Activated T-helper 9 cell treated with anti-CD3 and anti-CD28 coated beads, Interleukin-2, amount 50 U/mL, for 16 hours (primary cell): Measurements from ENCODE around the gene INO80B.

Source experiments
- DNase-seq: peaks from one replicate; pipeline ENCODE4 v3.0.0-alpha.2; 2020; ENCODE audit warnings: low read depth

The INO80B gene

GRCh38 chr2:74502147-74502719 is 47.3 kb downstream of the INO80B start:
- no peak for DNase-seq

GRCh38 chr2:74502720-74503505 is 48.0 kb downstream of the INO80B start:
- no peak for DNase-seq

DNA sequence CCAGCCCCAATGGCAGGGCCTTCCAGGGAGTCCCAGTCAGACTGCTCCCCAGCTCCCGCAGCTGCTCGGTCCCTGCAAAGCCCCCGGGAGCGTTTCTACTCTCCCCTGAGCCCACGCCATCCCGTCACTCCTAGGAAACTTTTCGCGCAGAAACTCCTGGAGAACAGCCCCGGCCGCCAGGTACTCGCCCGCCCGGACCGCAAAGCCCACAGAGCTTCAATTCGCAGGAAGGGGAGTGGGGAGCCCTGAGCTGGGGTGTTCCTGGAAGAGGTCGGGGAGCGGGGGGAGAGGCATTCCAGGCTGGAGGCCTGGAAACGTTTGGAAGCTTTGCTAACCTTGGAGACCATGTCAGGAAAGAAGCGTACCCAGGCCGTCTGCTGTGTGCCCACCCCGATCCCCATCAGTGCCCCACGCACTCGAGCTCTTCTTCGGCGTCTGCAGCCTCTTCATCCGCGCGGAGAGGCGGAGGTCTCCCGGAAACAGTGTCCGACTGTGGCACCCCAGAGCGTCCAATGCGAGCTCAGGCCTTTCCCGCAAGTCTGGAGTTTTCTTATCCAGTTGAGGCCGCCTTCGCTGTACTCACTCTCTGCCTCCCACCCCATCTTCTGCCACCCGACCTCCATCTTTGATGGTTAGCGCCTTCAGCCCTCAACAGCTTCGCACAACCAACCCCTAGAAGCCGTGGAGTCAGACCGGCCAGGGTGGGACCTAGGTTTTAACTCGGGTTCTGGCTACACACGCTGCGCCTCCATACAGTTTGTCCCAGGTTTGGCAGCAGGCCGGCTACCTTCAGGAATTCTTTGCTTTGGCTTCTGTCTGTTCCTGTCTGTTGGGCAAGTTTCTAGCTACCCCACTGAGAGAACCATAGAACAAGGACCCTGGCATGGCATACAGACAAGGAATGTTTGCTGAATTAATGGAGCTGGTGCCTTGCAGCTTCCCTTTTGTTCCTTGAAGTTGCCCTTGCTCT is 48.9 kb downstream of the INO80B start:
- DNase-seq: no peak

- DNase-seq: no peak
Observed at GRCh38 chr2:74504591-74504990, 49.7 kb downstream of the INO80B start.

DNA sequence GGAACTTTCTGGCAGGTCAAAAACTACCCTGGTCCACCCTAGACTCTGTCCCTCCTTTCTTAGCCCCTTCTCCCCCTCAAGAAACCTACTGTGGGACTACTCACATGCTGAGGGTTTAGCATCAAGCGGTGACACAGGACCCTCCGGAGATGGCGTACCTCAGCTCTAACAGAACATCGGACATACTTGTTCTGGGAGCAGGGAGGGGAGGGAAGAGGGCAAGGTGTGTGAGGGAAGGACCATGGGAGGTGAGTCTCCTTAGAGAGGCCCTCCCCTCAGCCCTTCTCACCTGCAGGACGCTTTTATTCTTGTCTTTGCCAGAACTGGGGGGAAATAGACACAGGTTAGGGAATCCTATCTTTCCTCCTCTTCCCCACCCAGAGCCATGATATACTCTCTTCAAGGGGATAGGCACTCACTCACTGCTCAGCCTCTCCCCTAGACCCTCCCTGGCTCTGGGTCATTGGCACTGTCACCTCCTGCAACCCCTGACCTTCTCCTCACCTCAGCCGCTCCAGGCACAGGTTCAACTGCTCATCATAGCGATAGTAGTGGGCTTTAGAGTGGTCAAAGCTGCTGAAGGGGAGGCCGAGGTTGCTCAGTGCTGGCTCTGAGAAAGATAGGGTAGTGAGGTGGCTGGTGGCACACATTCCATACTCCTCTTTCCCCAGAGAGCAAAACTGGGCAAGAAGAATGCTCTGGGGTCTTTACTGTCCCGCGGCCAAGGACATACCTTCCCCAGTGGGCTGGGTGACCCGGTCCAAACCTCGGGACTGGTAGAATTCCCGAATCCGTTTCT is 50.8 kb downstream of the INO80B start:
- DNase-seq: no peak

GRCh38 chr2:74507145-74507925 is 52.4 kb downstream of the INO80B start, which contains the start of gene PCGF1:
TSS of gene PCGF1 (minus strand) at chr2:74507695. CDS start at chr2:74507668, 27 bp downstream.
- DNase-seq: peak; percentile 97
